Tibial artery (tissue), 4 donors: ENCODE measurements around the gene GBA3.

Experiments
- DNase-seq, 2 donors: peaks; one replicate each; pipeline ENCODE4 v3.0.0-alpha.2; 2019
- H3K27ac ChIP-seq, 2 donors: fragments of 200-600 bp; sonication (generic) in 1 of 2; 1 replicate in 1 of 2; 2 replicates in 1 of 2; pipeline ENCODE4 v1.5.1; 2018 to 2019; ENCODE audit warnings: mild to moderate bottlenecking in 1 of 2
- H3K27me3 ChIP-seq, 2 donors: fragments of 200-600 bp; sonication (generic) in 1 of 2; one replicate each; pipeline versions ENCODE4 v1.5.1 to v1.6.0; 2016 to 2019
- H3K36me3 ChIP-seq, 3 donors: fragments of 200-600 bp; sonication (generic) in 2 of 3; one replicate each; pipeline ENCODE4 v1.5.1; 2016 to 2019; ENCODE audit warnings: mild to moderate bottlenecking in 2 of 3
- H3K4me1 ChIP-seq, 4 donors: fragments of 200-600 bp; sonication (generic) in 2 of 4; 1 replicate in 3 of 4; 2 replicates in 1 of 4; pipeline ENCODE4 v1.5.1; 2016 to 2019
- H3K4me3 ChIP-seq, 2 donors: fragments of 200-600 bp; sonication (generic) in 1 of 2; 1 replicate in 1 of 2; 2 replicates in 1 of 2; pipeline ENCODE4 v1.5.1; 2018 to 2019; ENCODE audit warnings: mild to moderate bottlenecking in 2 of 2
- H3K9me3 ChIP-seq, 3 donors: fragments of 200-600 bp; sonication (generic) in 1 of 3; one replicate each; pipeline ENCODE4 v1.5.1; 2016 to 2019
- intact Hi-C: fragments of 100-400 bp; cut with DNase I; formaldehyde crosslinking; loops from one replicate; pipeline ENCODE4 v1.15.0; 2023; ENCODE audit warnings: low total_unique reads
- TF ChIP-seq, protein P1 (sequence below), 2 experiments: fragments of 200-600 bp in 1 of 2; fragments of 450-650 bp in 1 of 2; IDR thresholded peaks; one replicate each; pipeline ENCODE4 v1.5.1; 2017 to 2019; ENCODE audit warnings: antibody characterized with exemption in 2 of 2, mild to moderate bottlenecking in 1 of 2, moderate library complexity in 1 of 2

The GBA3 gene

DNA sequence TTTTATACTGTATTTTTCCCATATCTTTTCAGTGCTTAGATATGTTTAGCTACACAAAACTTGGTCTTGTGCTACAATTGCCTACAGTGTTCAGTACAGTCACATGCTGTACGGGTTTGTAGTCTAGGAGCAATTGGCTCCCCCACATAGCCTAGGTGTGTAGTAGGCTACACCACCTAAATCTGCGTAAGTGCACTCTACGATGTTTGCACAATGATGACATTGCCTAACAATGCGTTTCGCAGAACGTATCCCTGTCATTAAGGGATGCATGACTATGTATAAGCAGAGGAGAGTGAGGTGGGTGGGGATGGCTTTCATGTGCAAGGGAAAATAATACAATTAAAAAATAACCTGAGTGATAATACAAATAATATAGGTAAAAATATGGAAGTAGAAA, 131.4 kb downstream of the GBA3 start:
- TF ChIP-seq, protein P1, sequence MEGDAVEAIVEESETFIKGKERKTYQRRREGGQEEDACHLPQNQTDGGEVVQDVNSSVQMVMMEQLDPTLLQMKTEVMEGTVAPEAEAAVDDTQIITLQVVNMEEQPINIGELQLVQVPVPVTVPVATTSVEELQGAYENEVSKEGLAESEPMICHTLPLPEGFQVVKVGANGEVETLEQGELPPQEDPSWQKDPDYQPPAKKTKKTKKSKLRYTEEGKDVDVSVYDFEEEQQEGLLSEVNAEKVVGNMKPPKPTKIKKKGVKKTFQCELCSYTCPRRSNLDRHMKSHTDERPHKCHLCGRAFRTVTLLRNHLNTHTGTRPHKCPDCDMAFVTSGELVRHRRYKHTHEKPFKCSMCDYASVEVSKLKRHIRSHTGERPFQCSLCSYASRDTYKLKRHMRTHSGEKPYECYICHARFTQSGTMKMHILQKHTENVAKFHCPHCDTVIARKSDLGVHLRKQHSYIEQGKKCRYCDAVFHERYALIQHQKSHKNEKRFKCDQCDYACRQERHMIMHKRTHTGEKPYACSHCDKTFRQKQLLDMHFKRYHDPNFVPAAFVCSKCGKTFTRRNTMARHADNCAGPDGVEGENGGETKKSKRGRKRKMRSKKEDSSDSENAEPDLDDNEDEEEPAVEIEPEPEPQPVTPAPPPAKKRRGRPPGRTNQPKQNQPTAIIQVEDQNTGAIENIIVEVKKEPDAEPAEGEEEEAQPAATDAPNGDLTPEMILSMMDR (IDR thresholded peaks at IDR 0.05): no peak
- no peaks in the 10 kb centered on the region for H3K9me3 ChIP-seq
- no peak overlapping the region for H3K4me3 ChIP-seq
- intact Hi-C loops: no loop called here
- no peaks in the 10 kb centered on the region for H3K36me3 ChIP-seq
- H3K27ac ChIP-seq: no peak overlapping the region
- no peak for DNase-seq
- H3K27me3 ChIP-seq: no peaks in the 10 kb centered on the region
- H3K4me1 ChIP-seq: no peaks in the 10 kb centered on the region

DNA sequence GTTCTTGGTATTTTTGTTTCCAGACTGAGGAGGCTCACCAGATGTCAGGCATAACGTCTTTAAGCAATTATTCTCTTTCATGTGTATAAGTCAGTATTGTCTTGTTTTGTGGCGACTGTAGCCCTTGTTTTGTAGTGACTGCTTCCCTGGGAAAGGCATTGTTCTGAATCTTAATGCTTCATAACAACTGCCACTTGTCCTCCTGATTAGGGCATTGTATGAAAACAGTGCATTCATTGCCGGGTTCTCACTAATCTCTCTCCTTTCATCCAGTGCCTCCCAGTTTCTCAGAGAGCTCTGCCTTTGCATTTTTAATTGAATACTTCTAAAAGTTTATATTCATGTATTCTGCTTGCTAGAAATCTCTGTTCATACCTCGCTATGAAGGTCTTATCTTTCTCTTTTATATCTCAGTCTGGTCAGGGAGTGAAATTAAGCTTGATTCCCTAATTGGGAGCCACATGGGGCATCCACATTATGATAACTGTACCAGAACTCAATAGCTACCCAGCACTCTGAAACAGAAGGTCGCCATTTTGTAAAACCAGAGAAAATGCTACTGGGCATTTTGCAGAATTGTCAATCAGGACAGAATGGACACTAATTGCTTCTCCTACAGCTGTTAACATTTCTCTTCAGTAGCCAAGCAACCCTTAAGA, 149.8 kb downstream of the GBA3 start:
- TF ChIP-seq, protein P1 (IDR thresholded peaks at IDR 0.05): no peak
- no peaks in the 10 kb centered on the region for H3K27me3 ChIP-seq
- H3K27ac ChIP-seq: no peak overlapping the region
- H3K9me3 ChIP-seq: no peaks in the 10 kb centered on the region
- no peak for DNase-seq
- intact Hi-C loops: no loop called here
- no peak overlapping the region for H3K4me3 ChIP-seq
- no peaks in the 10 kb centered on the region for H3K4me1 ChIP-seq
- H3K36me3 ChIP-seq: no peaks in the 10 kb centered on the region

DNA sequence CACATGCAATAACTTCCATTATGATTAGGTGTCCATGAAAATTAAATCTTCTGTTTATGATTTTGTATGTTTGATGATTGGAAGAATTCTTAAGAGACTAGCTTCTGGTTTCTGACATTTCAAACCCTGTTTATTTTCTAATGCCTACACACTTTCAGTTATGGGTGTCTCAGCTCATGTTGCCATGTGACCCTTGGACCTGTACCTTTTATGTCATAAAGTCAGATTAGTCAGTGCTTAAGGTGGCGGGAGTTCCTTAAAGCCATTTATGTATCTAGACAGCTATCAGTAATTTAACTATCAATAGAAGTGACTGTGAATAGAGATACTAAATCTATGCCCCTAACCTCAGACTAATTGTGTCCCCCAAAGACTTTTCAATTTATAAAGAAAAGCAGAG, 155.6 kb downstream of the GBA3 start:
- Histone ChIP-seq H3K27ac (no peak overlapping the region), H3K9me3 (no peaks in the 10 kb centered on the region), H3K4me1 (no peaks in the 10 kb centered on the region), H3K4me3 (no peak overlapping the region), H3K27me3 (no peaks in the 10 kb centered on the region), H3K36me3 (no peaks in the 10 kb centered on the region)
- intact Hi-C loops: no loop called here
- no peak for DNase-seq
- TF ChIP-seq, protein P1 (IDR thresholded peaks at IDR 0.05): no peak

DNA sequence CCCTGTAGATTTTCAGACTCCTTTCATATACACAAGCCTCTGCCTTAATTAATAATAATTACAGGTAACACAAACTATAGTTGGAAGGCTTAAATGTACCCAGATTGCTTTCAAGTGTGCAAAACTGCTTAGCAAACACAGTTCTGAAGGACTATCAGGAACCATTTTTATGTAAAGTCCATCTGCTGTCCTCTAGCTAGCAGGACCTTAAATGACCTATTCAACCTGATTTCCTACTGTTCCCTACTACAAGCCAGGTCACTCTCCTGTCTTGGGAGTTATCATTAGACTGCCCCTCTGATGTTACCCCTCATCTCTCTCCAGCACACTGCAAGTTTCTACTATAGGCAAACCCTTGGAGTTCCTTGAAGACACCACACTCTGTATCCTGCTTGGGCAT, 157.3 kb downstream of the GBA3 start:
- Histone ChIP-seq H3K27ac (no peak overlapping the region), H3K27me3 (no peaks in the 10 kb centered on the region), H3K4me3 (no peak overlapping the region), H3K36me3 (no peaks in the 10 kb centered on the region), H3K9me3 (no peaks in the 10 kb centered on the region), H3K4me1 (no peaks in the 10 kb centered on the region)
- TF ChIP-seq, protein P1 (IDR thresholded peaks at IDR 0.05): no peak
- no peak for DNase-seq
- intact Hi-C loops: no loop called here

DNA sequence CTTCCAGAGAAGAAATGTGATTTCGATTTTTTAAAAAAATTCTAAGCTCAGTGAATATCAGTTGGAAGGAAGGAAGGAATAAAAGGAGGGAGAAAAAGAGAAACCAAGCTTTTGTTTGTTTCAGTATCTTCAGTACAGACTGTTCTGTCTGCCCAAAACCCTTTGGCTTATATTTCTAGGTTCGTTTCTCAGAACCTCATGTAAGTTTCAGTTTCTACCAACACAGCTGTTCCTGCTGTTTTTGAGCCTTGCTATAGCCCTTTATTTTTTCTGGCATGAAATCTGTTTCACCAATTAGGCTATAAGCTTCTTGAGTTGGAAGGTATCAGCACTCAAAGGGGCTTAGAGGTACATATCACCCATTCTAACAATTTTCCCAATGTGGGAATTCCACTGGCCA, 157.9 kb downstream of the GBA3 start:
- Histone ChIP-seq H3K4me3 (no peak overlapping the region), H3K27ac (no peak overlapping the region), H3K9me3 (no peaks in the 10 kb centered on the region), H3K27me3 (no peaks in the 10 kb centered on the region), H3K36me3 (no peaks in the 10 kb centered on the region), H3K4me1 (no peaks in the 10 kb centered on the region)
- TF ChIP-seq, protein P1 (IDR thresholded peaks at IDR 0.05): no peak
- DNase-seq: no peak
- intact Hi-C loops: no loop called here

DNA sequence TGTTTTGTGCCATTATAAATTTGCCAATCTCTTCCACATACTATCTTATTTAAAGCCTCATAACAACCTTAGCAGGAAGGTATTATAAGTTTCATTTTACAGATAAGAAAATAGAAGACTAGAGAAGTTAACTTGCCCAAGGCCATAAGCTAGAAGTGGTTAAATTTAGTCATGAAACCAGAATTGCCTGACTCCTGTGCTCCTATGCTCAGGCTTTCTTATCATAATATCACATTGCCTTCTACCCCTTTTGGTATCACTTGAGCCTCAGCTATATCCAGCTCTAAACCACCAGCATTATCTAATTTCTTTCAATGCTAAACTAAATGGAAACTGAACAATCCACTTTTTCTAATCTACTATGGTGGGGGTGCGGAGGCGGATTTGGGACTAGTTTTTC, 164.7 kb downstream of the GBA3 start:
- no peaks in the 10 kb centered on the region for H3K4me1 ChIP-seq
- H3K27ac ChIP-seq: no peak overlapping the region
- TF ChIP-seq, protein P1 (IDR thresholded peaks at IDR 0.05): no peak
- no peak for DNase-seq
- no peak overlapping the region for H3K4me3 ChIP-seq
- H3K27me3 ChIP-seq: no peaks in the 10 kb centered on the region
- no peaks in the 10 kb centered on the region for H3K9me3 ChIP-seq
- intact Hi-C loops: no loop called here
- H3K36me3 ChIP-seq: no peaks in the 10 kb centered on the region
